Activated CD4-positive, alpha-beta T cell treated with anti-CD3 and anti-CD28 coated beads, Interleukin-2, amount 10 ng/mL, durations not matched to agents 7 days and 5 days (primary cell): Measurements from ENCODE around the gene KCMF1. TPM values are rescaled to one million over a fixed set of nuclear protein-coding genes. Genes with fewer than 3 reads are reported as not detected.

ENCODE experiments used
- CTCF ChIA-PET: fragments of 350-600 bp; sonication (Branson Sonifier 250); formaldehyde crosslinking; loops from one replicate; lab custom pipeline; 2021; ENCODE audit warnings: antibody characterized with exemption; lab: Charles Lee
- POLR2A ChIA-PET: fragments of 350-600 bp; sonication (Branson Sonifier 250); formaldehyde crosslinking; loops from one replicate; lab custom pipeline; 2021; ENCODE audit warnings: antibody characterized with exemption; lab: Charles Lee
- DNase-seq: peaks from one replicate; pipeline ENCODE4 v3.0.0-alpha.2; 2020
- H3K27ac Mint-ChIP-seq: one replicate; pipeline ENCODE4 v1.8.0; 2021; ENCODE audit warnings: mild to moderate bottlenecking, moderate library complexity, mixed read lengths
- H3K27me3 Mint-ChIP-seq: one replicate; pipeline ENCODE4 v1.8.0; 2021; ENCODE audit warnings: mixed read lengths
- H3K36me3 Mint-ChIP-seq: one replicate; pipeline ENCODE4 v1.8.0; 2021; ENCODE audit warnings: low read depth, mixed read lengths
- H3K4me1 Mint-ChIP-seq: one replicate; pipeline ENCODE4 v1.8.0; 2021; ENCODE audit warnings: mixed read lengths
- H3K4me3 Mint-ChIP-seq: one replicate; pipeline ENCODE4 v1.8.0; 2021; ENCODE audit warnings: mild to moderate bottlenecking, moderate library complexity, mixed read lengths
- H3K9me3 Mint-ChIP-seq: one replicate; pipeline ENCODE4 v1.8.0; 2021; ENCODE audit warnings: mixed read lengths
- total RNA-seq, 2 experiments: library from RNA; stranded (reverse); gene quantifications; one replicate each; pipeline ENCODE4 v1.2.3, GENCODE V29; 2021

Gene KCMF1
- total RNA-seq, 2 experiments from 2014 or later = 74.7 to 75.7 TPM

- DNase-seq = no peak
- Mint-ChIP-seq H3K27me3 (no peaks in the 10 kb centered on the region), H3K36me3 (peaks cover 38% of the 10 kb centered on the region), H3K4me3 (no peak overlapping the region), H3K27ac (no peak overlapping the region), H3K4me1 (peaks cover 17% of the 10 kb centered on the region), H3K9me3 (no peaks in the 10 kb centered on the region)
- ChIA-PET POLR2A (interaction anchor here (1.2 kb wide), 1 partner anchor 12 kb away, joined by 5 read pairs; no protein-coding TSS in a partner anchor), CTCF (interaction anchor here (0.6 to 1.9 kb wide), 6 partner anchors 12 to 33 kb away, joined by 3 to 5 read pairs (median 4); no protein-coding TSS in a partner anchor)
Measured at GRCh38 chr2:84958135-84959059, 12.6 kb upstream of the KCMF1 start.

DNA sequence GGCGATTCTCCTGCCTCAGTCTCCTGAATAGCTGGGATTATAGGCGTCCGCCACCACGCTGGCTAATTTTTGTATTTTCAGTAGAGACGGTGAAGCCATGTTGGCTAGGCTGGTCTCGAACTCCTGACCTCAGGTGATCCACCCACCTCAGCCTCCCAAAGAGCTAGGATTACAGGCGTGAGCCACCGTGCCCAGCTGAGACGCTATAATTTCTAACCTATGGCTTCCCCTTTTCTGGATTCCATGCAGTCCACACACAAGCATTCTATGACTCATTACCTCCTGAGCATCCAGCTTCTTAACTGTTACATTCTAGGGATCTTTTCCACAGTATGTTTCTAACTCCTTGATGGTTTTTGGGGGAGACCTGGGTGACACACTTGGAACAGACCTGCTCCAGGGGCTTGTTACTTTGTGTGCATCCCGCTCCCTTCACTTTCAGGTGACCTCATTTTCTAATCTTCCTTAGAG, 11.8 kb upstream of the KCMF1 start:
- POLR2A ChIA-PET = interaction anchor here (1.2 kb wide), 1 partner anchor 13 kb away, joined by 5 read pairs; no protein-coding TSS in a partner anchor
- Mint-ChIP-seq H3K9me3 (no peaks in the 10 kb centered on the region), H3K27ac (no peak overlapping the region), H3K36me3 (peaks cover 42% of the 10 kb centered on the region), H3K4me3 (no peak overlapping the region), H3K27me3 (no peaks in the 10 kb centered on the region), H3K4me1 (peaks cover 23% of the 10 kb centered on the region)
- CTCF ChIA-PET = interaction anchor here (0.6 to 1.3 kb wide), 4 partner anchors 11 to 59 kb away, joined by 3 to 5 read pairs (median 4); no protein-coding TSS in a partner anchor
- DNase-seq = no peak

GRCh38 chr2:84959566-84960506, 11.1 kb upstream of the KCMF1 start:
- no peaks in the 10 kb centered on the region for H3K27me3 Mint-ChIP-seq
- peaks cover 25% of the 10 kb centered on the region for H3K4me1 Mint-ChIP-seq
- no peak overlapping the region for H3K27ac Mint-ChIP-seq
- no peak overlapping the region for H3K4me3 Mint-ChIP-seq
- ChIA-PET POLR2A (no interaction called here), CTCF (interaction anchor here (0.6 to 1.9 kb wide), 4 partner anchors 13 to 590 kb away, joined by 3 to 5 read pairs (median 4); no protein-coding TSS in a partner anchor)
- no peak for DNase-seq
- H3K9me3 Mint-ChIP-seq = no peaks in the 10 kb centered on the region
- peaks cover 48% of the 10 kb centered on the region for H3K36me3 Mint-ChIP-seq

- peaks cover 47% of the 10 kb centered on the region for H3K36me3 Mint-ChIP-seq
- ChIA-PET POLR2A (interaction anchor here (0.7 kb wide), 1 partner anchor 67 kb away, joined by 3 read pairs; no protein-coding TSS in a partner anchor), CTCF (interaction anchor here (0.7 kb wide), 1 partner anchor 15 kb away, joined by 4 read pairs; no protein-coding TSS in a partner anchor)
- no peak overlapping the region for H3K4me3 Mint-ChIP-seq
- no peak for DNase-seq
- H3K27ac Mint-ChIP-seq = no peak overlapping the region
- H3K4me1 Mint-ChIP-seq = peaks cover 34% of the 10 kb centered on the region
- H3K27me3 Mint-ChIP-seq = no peaks in the 10 kb centered on the region
- H3K9me3 Mint-ChIP-seq = no peaks in the 10 kb centered on the region
Measured at GRCh38 chr2:84962917-84963316, 8.0 kb upstream of the KCMF1 start.

GRCh38 chr2:84963323-84963691, 7.7 kb upstream of the KCMF1 start:
- Mint-ChIP-seq H3K36me3 (peaks cover 51% of the 10 kb centered on the region), H3K27me3 (no peaks in the 10 kb centered on the region), H3K27ac (no peak overlapping the region), H3K9me3 (no peaks in the 10 kb centered on the region), H3K4me1 (peaks cover 38% of the 10 kb centered on the region), H3K4me3 (no peak overlapping the region)
- CTCF ChIA-PET = no interaction called here
- no peak for DNase-seq
- POLR2A ChIA-PET = no interaction called here

DNA sequence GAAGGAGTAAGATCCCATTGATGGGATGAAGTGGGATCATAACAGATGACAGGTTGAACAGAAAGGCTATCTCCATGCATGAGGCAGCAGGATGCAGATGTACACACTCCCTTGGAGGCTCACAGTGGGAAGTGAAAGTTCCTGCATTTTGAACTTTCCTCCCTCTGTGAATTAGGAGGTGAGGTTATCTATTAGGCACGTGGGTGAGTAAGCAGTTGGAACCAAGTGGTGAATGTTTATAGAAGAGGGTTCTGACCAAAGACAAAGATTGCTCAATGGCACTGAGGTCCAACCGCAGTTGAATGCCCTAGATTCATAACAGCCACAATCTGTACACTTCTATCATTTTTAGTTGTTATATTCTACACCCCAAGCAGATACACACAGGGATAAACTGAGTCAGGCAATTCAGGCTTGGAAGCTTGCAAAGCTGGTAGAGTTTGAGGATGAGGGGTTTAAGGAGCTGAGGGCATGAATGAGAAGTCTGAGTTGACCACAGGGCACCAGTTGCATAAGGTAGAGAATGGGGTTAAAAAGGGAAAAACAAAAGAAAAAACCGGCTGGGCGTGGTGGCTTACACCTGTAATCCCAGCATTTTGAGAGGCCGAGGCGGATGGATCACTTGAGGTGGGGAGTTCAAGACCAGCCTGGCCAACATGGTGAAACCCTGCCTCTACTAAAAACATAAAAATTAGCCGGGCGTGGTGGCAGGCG, 7.1 kb upstream of the KCMF1 start:
- Mint-ChIP-seq H3K9me3 (no peaks in the 10 kb centered on the region), H3K4me3 (no peak overlapping the region), H3K36me3 (peaks cover 53% of the 10 kb centered on the region), H3K27ac (no peak overlapping the region), H3K4me1 (peaks cover 41% of the 10 kb centered on the region), H3K27me3 (no peaks in the 10 kb centered on the region)
- POLR2A ChIA-PET = no interaction called here
- CTCF ChIA-PET = interaction anchor here (0.7 kb wide), 2 partner anchors 20 to 60 kb away, joined by 3 to 4 read pairs; no protein-coding TSS in a partner anchor
- DNase-seq = no peak

DNA sequence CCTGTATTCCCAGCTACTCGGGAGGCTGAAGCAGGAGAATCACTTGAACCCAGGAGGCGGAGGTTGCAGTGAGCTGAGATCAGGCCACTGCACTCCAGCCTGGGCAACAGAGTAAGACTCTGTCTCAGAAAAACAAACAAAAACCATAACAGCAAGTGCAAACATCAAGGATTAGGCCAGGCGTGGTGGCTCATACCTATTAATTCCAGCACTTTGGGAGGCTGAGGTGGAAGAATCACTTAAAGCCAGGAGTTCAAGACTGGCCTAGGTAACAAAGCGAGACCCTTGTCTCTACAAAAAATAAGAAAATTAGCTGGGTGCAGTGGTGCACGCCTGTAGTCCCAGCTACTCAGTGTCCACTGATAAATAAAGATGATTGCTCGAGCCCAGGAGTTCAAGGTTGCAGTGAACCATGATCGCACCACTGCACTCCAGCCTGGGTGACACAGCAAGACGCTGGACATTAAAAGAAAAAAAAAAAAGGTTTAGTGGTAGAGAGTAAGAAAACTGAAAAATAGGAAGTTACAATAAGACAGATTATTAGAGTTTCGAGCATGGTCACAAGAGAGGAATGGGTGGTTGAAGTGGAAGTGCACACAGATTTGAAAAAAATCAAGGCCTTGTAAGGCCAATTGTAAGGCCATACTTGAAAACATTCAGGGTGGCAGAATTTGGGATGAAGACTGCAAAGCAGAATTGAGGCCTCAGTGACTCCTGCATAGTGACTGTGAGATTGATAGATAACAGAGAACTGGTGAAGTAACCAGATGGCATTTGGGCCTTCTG, 6.4 kb upstream of the KCMF1 start:
- ChIA-PET POLR2A (no interaction called here), CTCF (interaction anchor here (0.7 to 1.8 kb wide), 3 partner anchors 18 to 60 kb away, joined by 3 to 5 read pairs (median 4); no protein-coding TSS in a partner anchor)
- Mint-ChIP-seq H3K27ac (no peak overlapping the region), H3K36me3 (peaks cover 56% of the 10 kb centered on the region), H3K4me1 (peaks cover 46% of the 10 kb centered on the region), H3K9me3 (no peaks in the 10 kb centered on the region), H3K27me3 (no peaks in the 10 kb centered on the region), H3K4me3 (no peak overlapping the region)
- DNase-seq = no peak

DNA sequence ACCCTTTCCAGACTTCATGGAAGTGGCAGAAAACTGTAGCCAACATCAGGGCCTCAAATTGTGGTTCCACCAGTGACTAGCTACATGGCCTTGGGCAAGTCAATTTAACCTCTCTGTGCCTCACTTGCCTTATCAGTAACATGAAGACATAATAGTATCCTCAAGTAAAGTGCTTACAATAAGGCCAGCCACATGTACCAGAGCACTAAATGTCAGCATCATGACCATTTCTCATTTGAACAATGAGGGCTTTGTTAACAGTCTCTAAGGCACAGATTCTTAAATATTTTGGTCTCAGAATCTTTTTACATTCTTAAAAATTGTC, 5.8 kb upstream of the KCMF1 start:
- Mint-ChIP-seq H3K36me3 (peaks cover 60% of the 10 kb centered on the region), H3K9me3 (no peaks in the 10 kb centered on the region), H3K27me3 (no peaks in the 10 kb centered on the region), H3K27ac (no peak overlapping the region), H3K4me3 (no peak overlapping the region), H3K4me1 (peaks cover 46% of the 10 kb centered on the region)
- no peak for DNase-seq
- CTCF ChIA-PET = interaction anchor here (1.8 kb wide), 1 partner anchor 19 kb away, joined by 5 read pairs; no protein-coding TSS in a partner anchor
- POLR2A ChIA-PET = no interaction called here

DNA sequence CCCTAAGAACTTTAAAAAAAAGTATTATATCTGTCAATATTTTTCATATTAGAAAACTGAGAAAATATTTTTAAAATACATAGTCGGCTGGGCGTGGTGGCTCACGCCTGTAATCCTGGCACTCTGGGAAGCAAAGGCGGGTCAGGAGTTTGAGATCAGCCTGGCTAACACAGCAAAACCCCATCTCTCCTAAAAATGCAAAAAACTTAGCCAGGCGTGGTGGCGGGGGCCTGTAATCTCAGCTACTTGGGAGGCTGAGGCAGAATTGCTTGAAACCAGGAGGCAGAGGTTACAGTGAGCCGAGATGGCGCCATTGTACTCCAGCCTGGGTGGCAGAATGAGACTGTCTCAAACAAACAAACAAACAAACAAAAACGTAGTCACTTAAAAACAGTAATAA, 5.1 kb upstream of the KCMF1 start:
- Mint-ChIP-seq H3K27me3 (no peaks in the 10 kb centered on the region), H3K4me3 (no peak overlapping the region), H3K4me1 (peaks cover 46% of the 10 kb centered on the region), H3K9me3 (no peaks in the 10 kb centered on the region), H3K27ac (no peak overlapping the region), H3K36me3 (peaks cover 60% of the 10 kb centered on the region)
- DNase-seq = no peak
- ChIA-PET CTCF (interaction anchor here (0.8 to 5.2 kb wide), 3 partner anchors 11 to 40 kb away, joined by 3 to 21 read pairs (median 5); no protein-coding TSS in a partner anchor), POLR2A (interaction anchor here (0.7 kb wide), 1 partner anchor 26 kb away, joined by 4 read pairs; no protein-coding TSS in a partner anchor)

GRCh38 chr2:84966731-84967130, 4.2 kb upstream of the KCMF1 start:
- CTCF ChIA-PET = interaction anchor here (0.6 to 5.2 kb wide), 3 partner anchors 11 to 51 kb away, joined by 3 to 21 read pairs (median 5); no protein-coding TSS in a partner anchor
- H3K4me1 Mint-ChIP-seq = peaks cover 43% of the 10 kb centered on the region
- DNase-seq = no peak
- POLR2A ChIA-PET = interaction anchor here (0.7 kb wide), 1 partner anchor 27 kb away, joined by 4 read pairs; no protein-coding TSS in a partner anchor
- peak overlapping the region; percentile 55 for H3K27ac Mint-ChIP-seq
- H3K4me3 Mint-ChIP-seq = peak overlapping the region; percentile 20
- no peaks in the 10 kb centered on the region for H3K27me3 Mint-ChIP-seq
- no peaks in the 10 kb centered on the region for H3K9me3 Mint-ChIP-seq
- peaks cover 54% of the 10 kb centered on the region for H3K36me3 Mint-ChIP-seq
